Choroid plexus epithelial cell (primary cell): ENCODE results near the gene C1orf21.

Experiments used
- DNase-seq: peaks from one replicate; pipeline ENCODE4 v3.0.0-alpha.2; 2010; ENCODE audit warnings: low read depth
- H3K4me3 ChIP-seq: 2 replicates; pipeline ENCODE4 v1.5.1; 2011; ENCODE audit warnings: low read depth, mild to moderate bottlenecking, control low read depth, low read length, moderate library complexity
- TF ChIP-seq, protein P1 (sequence below): conservative IDR thresholded peaks from 2 replicates; pipeline ENCODE4 v1.5.1; 2011; ENCODE audit warnings: low read depth, mild to moderate bottlenecking, control low read depth, inconsistent platforms, low read length, moderate library complexity

Gene C1orf21

DNA sequence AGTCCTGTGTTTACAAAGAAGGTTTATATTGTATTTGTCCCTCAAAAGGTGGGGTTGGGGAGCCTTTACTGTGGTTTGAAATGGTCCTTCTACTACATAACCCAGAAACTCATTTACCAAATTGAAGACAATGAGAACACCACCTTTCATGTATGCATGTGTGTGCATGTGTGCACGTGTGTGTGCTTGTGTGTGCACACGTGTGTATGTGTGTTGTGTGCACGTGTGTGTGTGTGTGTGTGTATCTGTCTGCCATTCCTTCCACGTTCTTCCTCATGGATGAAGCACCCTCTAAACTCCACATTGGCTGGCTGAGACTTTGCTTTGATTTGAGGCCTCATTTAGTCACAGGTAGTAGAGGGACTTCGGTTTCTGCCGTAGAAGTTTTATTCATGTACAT, 229.7 kb downstream of the C1orf21 start:
- no peak overlapping the region for H3K4me3 ChIP-seq
- TF ChIP-seq, protein P1, sequence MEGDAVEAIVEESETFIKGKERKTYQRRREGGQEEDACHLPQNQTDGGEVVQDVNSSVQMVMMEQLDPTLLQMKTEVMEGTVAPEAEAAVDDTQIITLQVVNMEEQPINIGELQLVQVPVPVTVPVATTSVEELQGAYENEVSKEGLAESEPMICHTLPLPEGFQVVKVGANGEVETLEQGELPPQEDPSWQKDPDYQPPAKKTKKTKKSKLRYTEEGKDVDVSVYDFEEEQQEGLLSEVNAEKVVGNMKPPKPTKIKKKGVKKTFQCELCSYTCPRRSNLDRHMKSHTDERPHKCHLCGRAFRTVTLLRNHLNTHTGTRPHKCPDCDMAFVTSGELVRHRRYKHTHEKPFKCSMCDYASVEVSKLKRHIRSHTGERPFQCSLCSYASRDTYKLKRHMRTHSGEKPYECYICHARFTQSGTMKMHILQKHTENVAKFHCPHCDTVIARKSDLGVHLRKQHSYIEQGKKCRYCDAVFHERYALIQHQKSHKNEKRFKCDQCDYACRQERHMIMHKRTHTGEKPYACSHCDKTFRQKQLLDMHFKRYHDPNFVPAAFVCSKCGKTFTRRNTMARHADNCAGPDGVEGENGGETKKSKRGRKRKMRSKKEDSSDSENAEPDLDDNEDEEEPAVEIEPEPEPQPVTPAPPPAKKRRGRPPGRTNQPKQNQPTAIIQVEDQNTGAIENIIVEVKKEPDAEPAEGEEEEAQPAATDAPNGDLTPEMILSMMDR, result no peak
- no peak for DNase-seq

DNA sequence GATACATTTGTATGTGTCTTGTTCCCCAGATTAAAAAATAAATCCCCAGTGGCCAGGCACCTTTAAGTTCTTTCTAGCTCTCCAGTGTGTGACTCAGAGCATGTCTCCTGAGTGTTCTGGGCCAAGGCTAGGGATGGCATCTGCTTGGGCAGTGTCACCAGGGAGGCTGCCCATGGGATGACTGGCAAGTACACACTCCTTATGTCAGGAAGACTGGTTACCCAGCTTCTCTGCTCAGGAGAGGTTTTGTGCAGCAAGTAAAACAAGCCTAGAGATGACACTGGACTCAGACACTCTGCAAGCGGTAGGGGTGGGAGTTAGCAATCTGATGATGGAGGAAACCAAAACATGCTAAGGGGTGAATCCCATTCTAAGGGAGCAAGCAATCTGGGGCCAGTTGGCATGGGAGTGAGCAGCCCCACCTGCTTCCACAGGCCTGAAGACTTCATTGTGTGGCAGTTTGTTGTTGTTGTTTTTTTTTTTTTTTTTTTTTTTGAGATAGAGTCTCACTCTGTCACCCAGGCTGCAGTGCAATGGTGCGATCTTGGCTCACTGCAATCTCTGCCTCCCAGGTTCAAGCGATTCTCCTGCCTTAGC, 230.7 kb downstream of the C1orf21 start:
- TF ChIP-seq, protein P1, result no peak
- no peak overlapping the region for H3K4me3 ChIP-seq
- DNase-seq, result no peak

GRCh38 chr1:184618851-184619250, 232.0 kb downstream of the C1orf21 start:
- no peak for DNase-seq
- H3K4me3 ChIP-seq, result no peak overlapping the region
- TF ChIP-seq, protein P1, result no peak

GRCh38 chr1:184620469-184620868, 233.6 kb downstream of the C1orf21 start:
- H3K4me3 ChIP-seq, result no peak overlapping the region
- no peak for DNase-seq
- TF ChIP-seq, protein P1, result no peak

DNA sequence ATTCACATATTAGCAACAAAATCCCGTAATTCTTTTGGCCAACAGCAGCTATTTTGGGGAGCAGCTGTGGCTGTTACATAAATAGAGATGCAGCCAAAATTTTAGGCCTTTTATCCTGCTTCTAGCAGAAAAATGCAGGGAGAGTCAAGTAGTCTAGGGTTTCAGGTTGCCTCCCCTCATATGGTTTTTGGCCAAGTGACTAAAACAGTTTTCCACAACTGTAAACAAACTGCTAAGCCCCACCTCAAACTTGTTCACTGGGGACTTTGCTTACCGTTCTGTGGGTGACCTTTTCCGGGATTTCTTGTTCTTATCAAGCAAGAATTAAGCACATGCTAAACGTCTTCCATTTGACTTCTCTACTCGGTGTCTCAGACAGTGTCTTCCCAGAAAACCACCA, 234.4 kb downstream of the C1orf21 start:
- peak; percentile 77 for DNase-seq
- TF ChIP-seq, protein P1, result no peak
- H3K4me3 ChIP-seq, result no peak overlapping the region

- no peak overlapping the region for H3K4me3 ChIP-seq
- TF ChIP-seq, protein P1, result no peak
- peak; percentile 96 for DNase-seq
Measured at GRCh38 chr1:184622136-184622823, 235.5 kb downstream of the C1orf21 start.

GRCh38 chr1:184623404-184623803, 236.6 kb downstream of the C1orf21 start:
- no peak for DNase-seq
- TF ChIP-seq, protein P1, result no peak
- no peak overlapping the region for H3K4me3 ChIP-seq
